Measurements from ENCODE around the gene ATXN3L.
"Not testable (repeated sequence)": the region's sequence is repeated elsewhere in the genome, so short reads cannot be mapped to it uniquely, and the experiment has no call there.

Gene ATXN3L

GRCh38 chrX:13323241-13323640 is 3.4 kb upstream of the ATXN3L start:
- no peak for DNase-seq (ENCODE audit: low read depth)
- TF ChIP-seq CTCF (IDR thresholded peaks at IDR 0.05; ENCODE audit: control insufficient read depth, insufficient read depth, low read depth, low read length, missing control alignments): no peak
- no peak overlapping the region for H3K4me3 ChIP-seq (ENCODE audit: control insufficient read depth, low read depth, low read length)

GRCh38 chrX:13317366-13317765 is 2.5 kb downstream of the ATXN3L start:
- DNase-seq (ENCODE audit: low read depth): no peak
- no peak overlapping the region for H3K4me3 ChIP-seq (ENCODE audit: control insufficient read depth, low read depth, low read length)
- no peak for TF ChIP-seq CTCF (IDR thresholded peaks at IDR 0.05; ENCODE audit: control insufficient read depth, insufficient read depth, low read depth, low read length, missing control alignments)

GRCh38 chrX:13311560-13311959 is 8.3 kb downstream of the ATXN3L start:
- DNase-seq (ENCODE audit: low read depth): no peak
- H3K4me3 ChIP-seq (ENCODE audit: control insufficient read depth, low read depth, low read length): no peak overlapping the region
- TF ChIP-seq CTCF (IDR thresholded peaks at IDR 0.05; ENCODE audit: control insufficient read depth, insufficient read depth, low read depth, low read length, missing control alignments): no peak

- H3K4me3 ChIP-seq (ENCODE audit: control insufficient read depth, low read depth, low read length): no peak overlapping the region
- no peak for DNase-seq (ENCODE audit: low read depth)
- no peak for TF ChIP-seq CTCF (IDR thresholded peaks at IDR 0.05; ENCODE audit: control insufficient read depth, insufficient read depth, low read depth, low read length, missing control alignments)
These were observed 10.2 kb downstream of the ATXN3L start for GRCh38 chrX:13309631-13310030.

GRCh38 chrX:13307041-13307440 is 12.8 kb downstream of the ATXN3L start:
- DNase-seq (ENCODE audit: low read depth): no peak
- TF ChIP-seq CTCF (IDR thresholded peaks at IDR 0.05; ENCODE audit: control insufficient read depth, insufficient read depth, low read depth, low read length, missing control alignments): no peak
- no peak overlapping the region for H3K4me3 ChIP-seq (ENCODE audit: control insufficient read depth, low read depth, low read length)

GRCh38 chrX:13305108-13305507 is 14.7 kb downstream of the ATXN3L start:
- no peak for DNase-seq (ENCODE audit: low read depth)
- H3K4me3 ChIP-seq (ENCODE audit: control insufficient read depth, low read depth, low read length): no peak overlapping the region
- TF ChIP-seq CTCF (IDR thresholded peaks at IDR 0.05; ENCODE audit: control insufficient read depth, insufficient read depth, low read depth, low read length, missing control alignments): no peak

GRCh38 chrX:13304052-13304451 is 15.8 kb downstream of the ATXN3L start:
- H3K4me3 ChIP-seq (ENCODE audit: control insufficient read depth, low read depth, low read length): no peak overlapping the region
- TF ChIP-seq CTCF (IDR thresholded peaks at IDR 0.05; ENCODE audit: control insufficient read depth, insufficient read depth, low read depth, low read length, missing control alignments): no peak
- DNase-seq (ENCODE audit: low read depth): no peak

- H3K4me3 ChIP-seq (ENCODE audit: control insufficient read depth, low read depth, low read length); DNase-seq (ENCODE audit: low read depth): not testable (repeated sequence)
These were observed 16.6 kb downstream of the ATXN3L start for GRCh38 chrX:13303248-13303647.
